ENCODE measurements around the gene CD3G. TPM values are rescaled to one million over a fixed set of nuclear protein-coding genes. Genes with fewer than 3 reads are reported as not detected.

Gene CD3G
- 100 to 1,000 TPM in 1 of 3 donors, 1 to 10 TPM in 1, under 1 TPM in 1; 0.80 to 122 (median 1.2) TPM for total RNA-seq

DNA sequence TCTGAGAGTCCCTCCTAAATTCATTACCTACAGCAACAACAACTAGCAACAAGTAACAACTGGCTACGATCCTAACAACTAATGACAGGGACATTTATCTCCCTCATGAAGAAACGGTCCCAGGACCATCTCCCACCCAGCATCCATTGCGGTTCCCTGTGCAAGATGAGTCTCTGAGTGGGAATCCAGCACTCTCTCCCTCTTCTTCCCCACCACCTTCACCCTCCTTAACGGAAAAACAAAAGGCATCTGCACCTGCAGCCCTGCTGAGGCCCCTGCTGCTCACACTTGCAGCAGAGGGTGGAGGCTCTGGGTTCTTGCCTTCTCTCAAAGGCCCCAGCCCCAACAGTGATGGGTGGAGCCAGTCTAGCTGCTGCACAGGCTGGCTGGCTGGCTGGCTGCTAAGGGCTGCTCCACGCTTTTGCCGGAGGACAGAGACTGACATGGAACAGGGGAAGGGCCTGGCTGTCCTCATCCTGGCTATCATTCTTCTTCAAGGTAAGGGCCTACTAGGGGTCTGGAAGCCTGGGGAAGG is at the start of gene CD3G:
Gene CD3G (plus strand): TSS at position 364 of the 535 bp plus-strand sequence. CDS start 80 bp downstream, at position 444.
- intact Hi-C loops (cut with DNase I; ENCODE audit: low total_unique reads), result no loop called here
- Histone ChIP-seq H3K9me3 (no peaks in the 10 kb centered on the region), H3K4me3 (peak within 1 kb of the TSS in 1 of 3 donors; percentile 13), H3K4me1 (no peaks in the 10 kb centered on the region), H3K27me3 (peaks cover 0 to 12% of the 10 kb centered on the region in 2 donors), H3K36me3 (no peaks in the 10 kb centered on the region), H3K27ac (no peak within 1 kb of the TSS)
- no peak for TF ChIP-seq POLR2AphosphoS5 (IDR thresholded peaks at IDR 0.05)
- DNase-seq (ENCODE audit: low spot score in 2 of 2), result no peak

DNA sequence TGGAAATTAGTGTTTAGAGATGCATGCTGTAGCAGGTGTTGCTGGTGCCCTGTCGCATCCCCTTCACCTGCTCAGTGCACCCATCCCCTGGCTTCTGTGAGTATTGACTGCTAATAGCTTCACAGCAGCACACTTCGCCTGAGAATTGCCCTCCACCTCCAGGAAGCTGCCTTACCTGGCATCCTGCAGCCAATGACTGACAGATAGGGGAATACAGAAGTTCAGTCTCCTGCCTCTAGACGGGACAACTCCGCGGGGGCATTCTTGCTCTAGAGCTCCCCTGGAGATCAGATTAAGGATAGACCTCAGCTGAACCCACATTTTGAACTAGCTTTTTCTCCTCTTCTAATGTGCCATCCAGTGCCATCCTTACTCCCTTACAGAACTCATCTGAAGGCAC is 48.9 kb upstream of the CD3G start:
- H3K27ac ChIP-seq, result no peak overlapping the region
- H3K27me3 ChIP-seq, result no peaks in the 10 kb centered on the region
- no peak for DNase-seq (ENCODE audit: low spot score in 2 of 2)
- H3K4me1 ChIP-seq, result no peaks in the 10 kb centered on the region
- intact Hi-C loops (cut with DNase I; ENCODE audit: low total_unique reads), result no loop called here
- H3K9me3 ChIP-seq, result no peaks in the 10 kb centered on the region
- H3K4me3 ChIP-seq, result no peak overlapping the region
- no peaks in the 10 kb centered on the region for H3K36me3 ChIP-seq
- TF ChIP-seq POLR2A (IDR thresholded peaks at IDR 0.05) (no peak), POLR2AphosphoS5 (IDR thresholded peaks at IDR 0.05) (no peak)
- TF ChIP-seq, protein P1, sequence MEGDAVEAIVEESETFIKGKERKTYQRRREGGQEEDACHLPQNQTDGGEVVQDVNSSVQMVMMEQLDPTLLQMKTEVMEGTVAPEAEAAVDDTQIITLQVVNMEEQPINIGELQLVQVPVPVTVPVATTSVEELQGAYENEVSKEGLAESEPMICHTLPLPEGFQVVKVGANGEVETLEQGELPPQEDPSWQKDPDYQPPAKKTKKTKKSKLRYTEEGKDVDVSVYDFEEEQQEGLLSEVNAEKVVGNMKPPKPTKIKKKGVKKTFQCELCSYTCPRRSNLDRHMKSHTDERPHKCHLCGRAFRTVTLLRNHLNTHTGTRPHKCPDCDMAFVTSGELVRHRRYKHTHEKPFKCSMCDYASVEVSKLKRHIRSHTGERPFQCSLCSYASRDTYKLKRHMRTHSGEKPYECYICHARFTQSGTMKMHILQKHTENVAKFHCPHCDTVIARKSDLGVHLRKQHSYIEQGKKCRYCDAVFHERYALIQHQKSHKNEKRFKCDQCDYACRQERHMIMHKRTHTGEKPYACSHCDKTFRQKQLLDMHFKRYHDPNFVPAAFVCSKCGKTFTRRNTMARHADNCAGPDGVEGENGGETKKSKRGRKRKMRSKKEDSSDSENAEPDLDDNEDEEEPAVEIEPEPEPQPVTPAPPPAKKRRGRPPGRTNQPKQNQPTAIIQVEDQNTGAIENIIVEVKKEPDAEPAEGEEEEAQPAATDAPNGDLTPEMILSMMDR (IDR thresholded peaks at IDR 0.05), result no peak

DNA sequence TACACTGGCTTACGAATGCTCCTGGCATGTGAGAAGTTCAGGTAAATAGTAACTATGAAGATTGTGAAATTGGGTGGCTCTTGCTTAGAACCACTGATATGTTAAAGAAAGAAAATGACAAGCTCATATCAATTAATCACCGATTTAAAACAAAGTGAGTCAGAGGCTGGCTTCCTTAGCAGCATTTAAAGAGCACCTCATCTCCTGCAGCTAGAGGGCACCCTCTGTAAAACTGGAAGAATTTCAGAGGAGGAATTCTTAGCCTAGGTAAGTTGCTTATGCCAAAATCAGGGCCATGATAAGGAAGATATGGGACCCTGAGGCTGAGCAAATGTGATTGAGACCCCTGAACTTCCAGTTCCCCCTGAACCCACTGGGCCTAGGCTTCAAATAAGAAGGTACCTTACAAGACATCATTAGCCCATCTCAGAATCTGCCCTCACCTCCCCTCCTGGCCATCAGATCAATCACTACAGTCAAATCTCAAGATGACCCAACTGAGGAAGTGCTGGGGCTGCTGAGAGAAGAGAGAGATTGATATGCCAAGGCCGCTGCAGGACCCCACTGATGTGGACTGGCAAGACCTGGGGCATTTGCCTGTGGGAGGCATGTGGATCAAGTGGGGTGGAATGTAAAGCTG is 48.2 kb upstream of the CD3G start:
- no peak for TF ChIP-seq POLR2AphosphoS5 (IDR thresholded peaks at IDR 0.05)
- TF ChIP-seq, protein P1 (IDR thresholded peaks at IDR 0.05), result peak in 2 of 3 donors; percentile 23 to 29
- TF ChIP-seq POLR2A (IDR thresholded peaks at IDR 0.05), result no peak
- Histone ChIP-seq H3K4me3 (no peak overlapping the region), H3K27ac (no peak overlapping the region), H3K36me3 (no peaks in the 10 kb centered on the region), H3K4me1 (no peaks in the 10 kb centered on the region), H3K9me3 (no peaks in the 10 kb centered on the region), H3K27me3 (no peaks in the 10 kb centered on the region)
- no peak for DNase-seq (ENCODE audit: low spot score in 2 of 2)
- intact Hi-C loops (cut with DNase I; ENCODE audit: low total_unique reads), result no loop called here

DNA sequence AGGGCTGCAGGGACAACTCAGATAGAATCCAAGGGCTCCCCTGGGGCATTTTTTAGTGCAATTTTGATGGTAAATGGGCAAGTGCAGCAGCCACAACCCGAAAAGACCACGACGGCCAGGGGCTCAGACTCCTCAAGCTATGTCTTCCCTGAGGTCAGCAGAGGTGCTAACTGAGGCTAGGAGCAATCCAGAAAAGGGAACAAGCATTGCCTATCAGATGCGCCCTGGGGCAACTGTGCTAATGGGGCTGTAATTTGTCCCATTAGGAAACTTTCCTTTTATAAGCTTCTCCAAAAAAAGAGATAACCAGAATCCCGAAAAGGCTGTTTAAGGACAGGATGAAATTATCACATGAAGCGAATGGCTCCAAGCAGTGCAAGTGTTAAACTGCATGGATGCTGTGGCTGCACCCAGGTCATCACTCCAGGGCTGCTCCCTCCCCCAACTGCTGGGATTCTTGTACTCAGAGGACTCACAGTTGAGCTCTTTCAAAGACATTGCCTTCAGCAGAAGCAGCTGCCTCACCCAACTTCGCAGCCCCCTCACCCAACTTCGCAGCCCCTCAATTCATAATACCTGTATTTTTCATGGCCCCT is 42.4 kb upstream of the CD3G start:
- no peak overlapping the region for H3K4me3 ChIP-seq
- peaks cover 0 to 5% of the 10 kb centered on the region in 2 donors for H3K27me3 ChIP-seq
- H3K9me3 ChIP-seq, result no peaks in the 10 kb centered on the region
- intact Hi-C loops (cut with DNase I; ENCODE audit: low total_unique reads), result no loop called here
- no peaks in the 10 kb centered on the region for H3K4me1 ChIP-seq
- no peak overlapping the region for H3K27ac ChIP-seq
- DNase-seq (ENCODE audit: low spot score in 2 of 2), result no peak
- no peaks in the 10 kb centered on the region for H3K36me3 ChIP-seq
- TF ChIP-seq, protein P1 (IDR thresholded peaks at IDR 0.05), result no peak
- no peak for TF ChIP-seq POLR2AphosphoS5 (IDR thresholded peaks at IDR 0.05)
- TF ChIP-seq POLR2A (IDR thresholded peaks at IDR 0.05), result no peak

DNA sequence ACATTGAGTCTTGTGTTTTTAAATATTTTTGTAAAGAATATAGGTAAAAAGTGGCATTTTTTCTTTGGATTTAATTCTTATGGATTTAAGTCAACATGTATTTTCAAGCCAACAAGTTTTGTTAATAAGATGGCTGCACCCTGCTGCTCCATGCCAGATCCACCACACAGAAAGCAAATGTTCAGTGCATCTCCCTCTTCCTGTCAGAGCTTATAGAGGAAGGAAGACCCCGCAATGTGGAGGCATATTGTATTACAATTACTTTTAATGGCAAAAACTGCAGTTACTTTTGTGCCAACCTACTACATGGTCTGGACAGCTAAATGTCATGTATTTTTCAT is 39.9 kb upstream of the CD3G start:
- intact Hi-C loops (cut with DNase I; ENCODE audit: low total_unique reads), result no loop called here
- Histone ChIP-seq H3K27me3 (peaks cover 0 to 5% of the 10 kb centered on the region in 2 donors), H3K9me3 (no peaks in the 10 kb centered on the region), H3K36me3 (no peaks in the 10 kb centered on the region), H3K4me1 (no peaks in the 10 kb centered on the region), H3K4me3 (no peak overlapping the region), H3K27ac (no peak overlapping the region)
- no peak for DNase-seq (ENCODE audit: low spot score in 2 of 2)
- TF ChIP-seq, protein P1 (IDR thresholded peaks at IDR 0.05), result no peak
- no peak for TF ChIP-seq POLR2A (IDR thresholded peaks at IDR 0.05)
- TF ChIP-seq POLR2AphosphoS5 (IDR thresholded peaks at IDR 0.05), result no peak

Data from breast epithelium (tissue), 4 donors.